Colonic mucosa (tissue), 4 donors: ENCODE data around the gene PGP. TPM values are rescaled to one million over a fixed set of nuclear protein-coding genes. Genes with fewer than 3 reads are reported as not detected.

Experiments
- DNase-seq: peaks from one replicate; pipeline ENCODE4 v3.0.0-alpha.2; 2020
- H3K27ac ChIP-seq: fragments of 200-600 bp; one replicate; pipeline ENCODE4 v1.8.0; 2021
- H3K27me3 ChIP-seq: fragments of 200-600 bp; one replicate; pipeline ENCODE4 v1.8.0; 2021
- H3K36me3 ChIP-seq: fragments of 200-600 bp; one replicate; pipeline ENCODE4 v1.8.0; 2021
- H3K4me1 ChIP-seq: fragments of 200-600 bp; one replicate; pipeline ENCODE4 v1.8.0; 2021; ENCODE audit warnings: mild to moderate bottlenecking
- H3K4me3 ChIP-seq: fragments of 200-600 bp; one replicate; pipeline ENCODE4 v1.8.0; 2021
- H3K9ac ChIP-seq, 2 donors: one replicate each; pipeline ENCODE4 v1.7.0; 2013; ENCODE audit warnings: control low read depth in 2 of 2, low read depth in 2 of 2, low read length in 2 of 2
- H3K9me3 ChIP-seq: fragments of 200-600 bp; one replicate; pipeline ENCODE4 v1.8.0; 2021
- intact Hi-C: fragments of 100-400 bp; cut with DNase I; formaldehyde crosslinking; loops from one replicate; pipeline ENCODE4 v1.14.1; 2022
- total RNA-seq, 2 donors: library from RNA; stranded (reverse); fragmentation: NEBNext Ultra II Directional in 1 of 2; extraction: Animal tissue kit (Norgen Biotek cat#: 25700) in 1 of 2; gene quantifications; one replicate each; pipeline ENCODE4 v1.2.1, GENCODE V29; 2021
- TF ChIP-seq, protein P1 (sequence below): fragments of 200-600 bp; IDR thresholded peaks from one replicate; pipeline ENCODE4 v1.8.0; 2022; ENCODE audit warnings: antibody characterized with exemption, mild to moderate bottlenecking
- donor health status: healthy.
- donor health status: DM: no; HTN: no; CAD: no.
- donor health status: DM: no; HTN: no; CAD: no.

PGP gene
- total RNA-seq, 2 donors from 2014 or later = 17.1 to 37.3 TPM

DNA sequence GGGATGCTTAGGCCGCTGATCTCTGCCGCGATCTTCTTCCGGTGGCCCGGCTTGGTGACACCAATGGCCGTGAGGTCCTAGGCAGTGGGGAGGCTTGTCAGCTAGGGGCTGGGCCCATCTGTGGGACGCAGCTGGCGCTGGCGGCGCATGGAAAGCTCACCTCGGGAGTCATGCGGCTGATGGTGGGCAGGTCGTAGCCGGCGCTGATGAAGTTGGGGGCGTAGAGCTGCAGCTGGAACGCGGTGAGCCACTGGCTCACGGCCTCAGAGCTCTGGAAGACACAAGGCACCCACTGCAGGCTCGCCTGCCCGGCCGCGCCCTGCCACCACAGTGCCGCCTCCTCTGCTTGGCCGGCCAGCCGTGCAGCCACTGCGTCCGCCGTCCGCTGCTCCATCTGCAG, 31.0 kb downstream of the PGP start:
- TF ChIP-seq, protein P1, sequence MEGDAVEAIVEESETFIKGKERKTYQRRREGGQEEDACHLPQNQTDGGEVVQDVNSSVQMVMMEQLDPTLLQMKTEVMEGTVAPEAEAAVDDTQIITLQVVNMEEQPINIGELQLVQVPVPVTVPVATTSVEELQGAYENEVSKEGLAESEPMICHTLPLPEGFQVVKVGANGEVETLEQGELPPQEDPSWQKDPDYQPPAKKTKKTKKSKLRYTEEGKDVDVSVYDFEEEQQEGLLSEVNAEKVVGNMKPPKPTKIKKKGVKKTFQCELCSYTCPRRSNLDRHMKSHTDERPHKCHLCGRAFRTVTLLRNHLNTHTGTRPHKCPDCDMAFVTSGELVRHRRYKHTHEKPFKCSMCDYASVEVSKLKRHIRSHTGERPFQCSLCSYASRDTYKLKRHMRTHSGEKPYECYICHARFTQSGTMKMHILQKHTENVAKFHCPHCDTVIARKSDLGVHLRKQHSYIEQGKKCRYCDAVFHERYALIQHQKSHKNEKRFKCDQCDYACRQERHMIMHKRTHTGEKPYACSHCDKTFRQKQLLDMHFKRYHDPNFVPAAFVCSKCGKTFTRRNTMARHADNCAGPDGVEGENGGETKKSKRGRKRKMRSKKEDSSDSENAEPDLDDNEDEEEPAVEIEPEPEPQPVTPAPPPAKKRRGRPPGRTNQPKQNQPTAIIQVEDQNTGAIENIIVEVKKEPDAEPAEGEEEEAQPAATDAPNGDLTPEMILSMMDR = no peak
- intact Hi-C loops = no loop called here
- Histone ChIP-seq H3K4me3 (no peak overlapping the region), H3K9ac (no peak overlapping the region), H3K9me3 (no peaks in the 10 kb centered on the region), H3K4me1 (no peaks in the 10 kb centered on the region), H3K27ac (no peak overlapping the region), H3K27me3 (no peaks in the 10 kb centered on the region), H3K36me3 (no peaks in the 10 kb centered on the region)
- no peak for DNase-seq

DNA sequence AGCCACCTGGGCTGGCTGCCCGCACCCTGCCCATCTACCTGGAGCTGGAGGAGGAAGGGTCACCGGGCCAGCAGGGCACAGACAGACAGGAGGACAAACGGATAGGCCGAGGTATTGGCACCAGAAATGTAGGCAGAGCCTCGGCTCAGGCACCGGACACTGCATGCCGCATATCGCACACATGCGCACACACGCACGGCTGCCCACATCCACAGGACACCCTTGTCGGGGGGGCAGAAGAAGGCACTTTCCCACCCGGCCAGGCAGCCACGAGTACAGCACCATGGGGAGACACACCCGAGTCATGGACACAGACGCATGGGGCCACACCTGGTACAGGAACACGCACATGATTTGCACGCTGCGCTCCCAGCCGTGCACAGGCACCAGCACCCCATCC, 32.7 kb downstream of the PGP start:
- TF ChIP-seq, protein P1 = no peak
- DNase-seq = no peak
- Histone ChIP-seq H3K9me3 (no peaks in the 10 kb centered on the region), H3K27me3 (no peaks in the 10 kb centered on the region), H3K9ac (no peak overlapping the region), H3K4me1 (no peaks in the 10 kb centered on the region), H3K27ac (no peak overlapping the region), H3K36me3 (no peaks in the 10 kb centered on the region), H3K4me3 (no peak overlapping the region)
- intact Hi-C loops = no loop called here

DNA sequence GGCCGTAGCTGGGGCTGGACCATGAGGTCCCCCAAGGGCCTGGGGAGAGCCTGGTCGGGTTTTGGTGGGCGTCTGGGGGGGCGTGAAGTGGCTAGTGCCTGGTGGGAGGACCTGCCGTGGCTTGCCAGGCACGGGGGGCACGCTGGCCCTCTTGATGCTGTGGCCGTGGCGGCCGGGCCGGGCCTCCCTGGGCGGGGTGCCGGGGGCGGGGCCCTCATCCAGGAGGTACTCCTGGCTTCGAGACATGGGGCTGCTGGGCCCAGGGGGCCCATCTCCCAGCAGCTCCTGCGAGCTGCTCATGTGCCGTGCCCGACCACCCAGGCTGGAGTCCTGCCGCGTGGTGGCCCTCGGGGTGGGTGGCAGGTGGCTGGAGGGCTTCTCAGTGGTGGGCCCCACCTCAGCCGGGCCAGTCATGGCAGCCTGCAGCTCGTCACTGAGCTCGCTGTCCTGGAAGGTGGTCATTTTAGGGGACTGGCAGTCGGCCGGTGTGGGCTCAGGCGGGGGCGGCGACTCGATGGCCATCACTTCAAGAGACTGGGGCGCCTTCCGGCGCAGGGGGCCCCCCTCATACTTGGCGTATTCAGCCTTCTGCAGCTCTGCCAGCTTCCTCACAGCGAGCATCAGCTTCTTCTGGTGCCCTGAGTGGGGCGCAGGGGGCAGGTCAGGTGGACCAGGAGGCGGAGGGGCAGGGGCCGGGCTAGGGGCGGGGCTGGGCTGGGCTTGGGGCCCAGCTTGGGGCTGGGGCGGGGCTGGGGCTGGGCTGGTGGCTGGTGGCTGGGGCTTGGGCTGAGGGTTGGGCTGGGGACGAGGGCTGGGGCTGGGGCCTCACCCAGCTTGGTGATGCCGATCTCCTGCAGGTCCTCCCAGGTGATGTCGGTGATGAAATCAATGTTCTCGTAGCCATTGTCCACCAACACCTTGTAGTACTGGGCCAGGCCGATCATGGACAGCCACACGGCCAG, 33.4 kb downstream of the PGP start:
- intact Hi-C loops = no loop called here
- Histone ChIP-seq H3K9ac (no peak overlapping the region), H3K4me1 (no peaks in the 10 kb centered on the region), H3K27ac (no peak overlapping the region), H3K27me3 (no peaks in the 10 kb centered on the region), H3K36me3 (no peaks in the 10 kb centered on the region), H3K4me3 (no peak overlapping the region), H3K9me3 (no peaks in the 10 kb centered on the region)
- DNase-seq = no peak
- TF ChIP-seq, protein P1 = no peak

DNA sequence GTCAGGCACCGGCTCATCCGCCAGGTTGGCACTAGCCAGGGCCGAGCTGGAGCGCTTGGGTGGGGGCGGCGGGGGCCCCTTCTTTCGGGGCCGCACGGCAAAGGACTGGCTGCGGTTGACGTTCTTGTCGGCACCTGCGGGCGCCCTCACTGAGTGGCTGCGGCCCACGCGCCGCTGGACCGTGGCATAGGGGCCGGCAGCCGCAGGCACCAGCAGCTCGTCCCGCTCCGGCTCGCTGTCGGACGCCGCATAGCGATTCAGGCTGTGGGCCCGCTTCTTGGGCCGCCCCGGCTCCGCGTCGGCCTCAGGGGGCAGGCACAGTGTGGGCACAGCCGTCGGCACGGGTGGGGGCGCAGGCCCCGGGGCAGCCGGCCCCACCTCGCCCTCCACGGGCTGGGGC, 34.2 kb downstream of the PGP start:
- H3K36me3 ChIP-seq = no peaks in the 10 kb centered on the region
- H3K9ac ChIP-seq = no peak overlapping the region
- TF ChIP-seq, protein P1 = no peak
- no peaks in the 10 kb centered on the region for H3K9me3 ChIP-seq
- no peaks in the 10 kb centered on the region for H3K27me3 ChIP-seq
- H3K4me3 ChIP-seq = no peak overlapping the region
- DNase-seq = no peak
- intact Hi-C loops = no loop called here
- no peaks in the 10 kb centered on the region for H3K4me1 ChIP-seq
- H3K27ac ChIP-seq = no peak overlapping the region

DNA sequence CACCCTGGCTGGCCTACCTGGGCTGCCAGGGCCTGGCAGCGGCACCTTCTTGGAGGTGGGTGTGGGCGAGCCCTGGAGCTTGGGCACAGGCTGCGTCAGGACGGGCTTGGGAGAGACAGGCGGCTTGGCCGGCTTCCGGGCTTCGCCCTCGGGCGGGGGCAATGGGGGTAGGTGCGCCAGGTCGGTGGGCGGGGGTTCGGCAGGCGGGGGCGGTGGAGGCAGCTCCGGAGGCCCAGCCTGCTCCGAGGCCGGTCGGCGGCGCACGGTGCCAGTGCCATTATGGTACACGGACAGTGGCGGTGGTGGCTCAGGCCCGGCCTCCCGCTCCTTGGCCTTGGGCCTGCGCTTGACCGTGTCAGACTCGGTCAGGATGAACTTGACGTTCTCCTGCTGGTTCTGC, 35.1 kb downstream of the PGP start:
- no peak for DNase-seq
- Histone ChIP-seq H3K36me3 (no peaks in the 10 kb centered on the region), H3K4me1 (no peaks in the 10 kb centered on the region), H3K9me3 (no peaks in the 10 kb centered on the region), H3K27me3 (no peaks in the 10 kb centered on the region), H3K4me3 (no peak overlapping the region), H3K9ac (no peak overlapping the region), H3K27ac (no peak overlapping the region)
- intact Hi-C loops = no loop called here
- TF ChIP-seq, protein P1 = no peak
